K562 (cell line): ENCODE measurements around the gene KCP.

Source experiments
- CHD2 ChIP-seq: IDR thresholded peaks from 2 replicates; pipeline ENCODE4 v1.6.1; 2011; ENCODE audit warnings: low read depth, low read length
- CTCF ChIP-seq, 3 experiments: IDR thresholded peaks in 2 of 3; conservative IDR thresholded peaks in 1 of 3; 2 replicates each; pipeline ENCODE4 v1.5.1; 2011 to 2012; ENCODE audit warnings: low read length in 3 of 3, mild to moderate bottlenecking in 3 of 3, control low read depth in 2 of 3, improper control_type of control experiment in 1 of 3, inconsistent platforms in 1 of 3, low read depth in 1 of 3, mixed read lengths in 1 of 3, moderate library complexity in 1 of 3; ENCODE audit not compliant: insufficient read depth in 2 of 3
- MAX ChIP-seq: sonication (generic); formaldehyde crosslinking; IDR thresholded peaks from 2 replicates; pipeline ENCODE4 v1.9.0; 2022; ENCODE audit warnings: mild to moderate bottlenecking, missing genetic modification reagents
- MAZ ChIP-seq, 2 experiments: fragments of 450-650 bp in 1 of 2; sonication (generic) in 1 of 2; formaldehyde crosslinking; IDR thresholded peaks in 1 of 2; conservative IDR thresholded peaks in 1 of 2; 2 replicates each; pipeline versions ENCODE4 v1.4.0 to v1.5.0; 2020; ENCODE audit warnings: mild to moderate bottlenecking in 1 of 2, missing genetic modification reagents in 1 of 2
- PTRF ChIP-seq: fragments of 450-650 bp; IDR thresholded peaks from 2 replicates; pipeline ENCODE4 v1.6.1; 2016; ENCODE audit warnings: mild to moderate bottlenecking, missing genetic modification characterization, missing compliant biosample characterization
- SMC3 ChIP-seq: conservative IDR thresholded peaks from 2 replicates; pipeline ENCODE4 v1.6.1; 2011; ENCODE audit warnings: low read depth, low read length, improper control_type of control experiment; ENCODE audit not compliant: insufficient read depth
- YY1 ChIP-seq, 3 experiments: IDR thresholded peaks; 2 replicates each; pipeline ENCODE4 v1.6.1; 2011; ENCODE audit warnings: low read length in 2 of 3, mild to moderate bottlenecking in 2 of 3, moderate library complexity in 2 of 3, borderline replicate concordance in 1 of 3, control low read depth in 1 of 3, low read depth in 1 of 3; ENCODE audit not compliant: insufficient read depth in 3 of 3, insufficient replicate concordance in 2 of 3, control insufficient read depth in 1 of 3, insufficient read length in 1 of 3; ENCODE audit errors: extremely low read depth in 1 of 3
- ZNF133 ChIP-seq: fragments of 250-450 bp; sonication (Bioruptor Pico); IDR thresholded peaks from 2 replicates; pipeline ENCODE4 v1.4.0; 2020; ENCODE audit warnings: mild to moderate bottlenecking
- ZNF184 ChIP-seq: sonication (generic); formaldehyde crosslinking; IDR thresholded peaks from 2 replicates; pipeline ENCODE4 v1.5.0; 2020; ENCODE audit warnings: missing genetic modification reagents
- TF ChIP-seq, protein P1 (sequence below): IDR thresholded peaks from 2 replicates; pipeline ENCODE4 v1.6.1; 2016; ENCODE audit warnings: missing genetic modification characterization, missing compliant biosample characterization

GRCh38 chr7:128863433-128863989, 47.0 kb downstream of the KCP start:
- TF ChIP-seq MAX (CRISPR knock-in tag) (peak; percentile 32; the same call in 1 of the 2 replicates), CTCF (IDR thresholded peaks at IDR 0.05 in 2 of 3, conservative IDR thresholded peaks at IDR 0.05 in 1 of 3; ENCODE audit: insufficient read depth in 2 of 3, low read depth in 1 of 3, low read length in 3 of 3) (peak; percentile 76 to 91 (median 85)), SMC3 (peak; percentile 60), MAZ (CRISPR knock-in tag; conservative IDR thresholded peaks at IDR 0.05 in 1 of 2, IDR thresholded peaks at IDR 0.05 in 1 of 2) (no peak), ZNF184 (CRISPR knock-in tag) (no peak), YY1 (IDR thresholded peaks at IDR 0.05; ENCODE audit: borderline replicate concordance in 1 of 3, control insufficient read depth in 1 of 3, extremely low read depth in 1 of 3, insufficient read depth in 3 of 3, insufficient read length in 1 of 3, insufficient replicate concordance in 2 of 3, low read depth in 1 of 3, low read length in 2 of 3) (peak in 1 of 3 experiments; percentile 22), CHD2 (no peak), PTRF (tag) (no peak), ZNF133 (CRISPR knock-in tag) (no peak)
- TF ChIP-seq, protein P1, sequence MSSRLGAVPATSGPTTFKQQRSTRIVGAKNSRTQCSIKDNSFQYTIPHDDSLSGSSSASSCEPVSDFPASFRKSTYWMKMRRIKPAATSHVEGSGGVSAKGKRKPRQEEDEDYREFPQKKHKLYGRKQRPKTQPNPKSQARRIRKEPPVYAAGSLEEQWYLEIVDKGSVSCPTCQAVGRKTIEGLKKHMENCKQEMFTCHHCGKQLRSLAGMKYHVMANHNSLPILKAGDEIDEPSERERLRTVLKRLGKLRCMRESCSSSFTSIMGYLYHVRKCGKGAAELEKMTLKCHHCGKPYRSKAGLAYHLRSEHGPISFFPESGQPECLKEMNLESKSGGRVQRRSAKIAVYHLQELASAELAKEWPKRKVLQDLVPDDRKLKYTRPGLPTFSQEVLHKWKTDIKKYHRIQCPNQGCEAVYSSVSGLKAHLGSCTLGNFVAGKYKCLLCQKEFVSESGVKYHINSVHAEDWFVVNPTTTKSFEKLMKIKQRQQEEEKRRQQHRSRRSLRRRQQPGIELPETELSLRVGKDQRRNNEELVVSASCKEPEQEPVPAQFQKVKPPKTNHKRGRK: no peak
